Right kidney (tissue), 1 donor: Measurements from ENCODE around the gene OSER1.

Experiments used
- DNase-seq: peaks from one replicate; pipeline ENCODE4 v3.0.0-alpha.2; 2016

OSER1 gene

GRCh38 chr20:44174996-44175765 lies 35.4 kb downstream of the OSER1 start:
- no peak for DNase-seq

GRCh38 chr20:44173846-44174245 lies 36.7 kb downstream of the OSER1 start:
- no peak for DNase-seq

DNA sequence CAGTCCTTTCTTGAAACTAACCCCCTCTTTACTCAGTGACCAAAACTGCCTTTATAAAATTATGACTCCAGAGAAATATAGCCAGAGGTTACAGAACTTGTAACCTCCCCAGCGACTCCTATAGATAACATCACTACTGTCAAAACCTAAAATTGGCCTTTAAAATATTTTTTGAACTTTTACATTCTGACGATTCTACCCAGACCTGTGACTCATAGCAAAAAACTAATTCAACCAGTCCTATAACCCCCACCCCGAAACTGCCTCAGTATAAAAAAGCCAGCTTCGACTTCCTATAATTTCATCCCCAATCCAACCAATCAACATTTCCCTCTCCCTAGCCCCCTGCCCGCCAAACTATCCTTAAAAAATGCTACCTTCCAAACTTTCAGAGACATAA lies 37.5 kb downstream of the OSER1 start:
- DNase-seq = no peak

- no peak for DNase-seq
Measured at GRCh38 chr20:44172572-44172950, 38.0 kb downstream of the OSER1 start.

DNA sequence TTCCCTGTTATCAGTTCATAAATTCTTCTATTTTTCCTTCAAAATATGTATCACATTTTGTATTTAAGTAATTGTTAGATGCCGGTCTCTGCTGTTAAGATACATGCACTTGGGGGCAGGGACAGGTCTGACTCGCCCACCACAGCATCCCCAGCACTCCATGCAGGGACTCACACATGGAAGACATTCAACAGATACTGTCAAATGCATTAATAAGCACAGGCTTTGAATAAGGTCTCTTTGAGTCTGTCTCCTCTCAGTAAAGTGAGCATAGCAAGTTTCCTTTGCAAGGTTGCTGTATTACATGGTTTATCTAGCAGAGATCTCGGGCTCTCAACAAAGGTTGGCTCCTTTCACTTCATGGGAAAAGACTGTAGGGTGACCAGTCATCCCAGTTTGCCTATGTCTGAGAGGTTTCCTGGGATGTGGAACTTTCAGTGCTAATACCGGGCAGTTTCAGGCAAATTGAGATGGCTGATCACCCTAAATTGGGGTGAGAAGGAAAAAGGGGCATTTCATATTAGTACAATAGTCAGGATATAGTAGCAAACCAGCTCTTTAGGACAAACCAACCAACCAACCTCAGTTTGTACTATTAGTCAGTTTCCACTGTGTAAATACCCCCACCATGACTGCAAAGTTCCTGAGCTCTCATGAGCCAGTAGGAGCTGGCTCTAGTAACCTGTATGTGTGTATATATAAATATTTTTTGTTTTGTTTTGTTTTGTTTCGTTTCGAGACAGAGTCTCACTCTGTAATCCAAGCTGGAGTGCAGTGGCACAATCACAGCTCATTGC lies 38.6 kb downstream of the OSER1 start:
- no peak for DNase-seq

- no peak for DNase-seq
Measured at GRCh38 chr20:44170816-44171410, 39.7 kb downstream of the OSER1 start.

DNA sequence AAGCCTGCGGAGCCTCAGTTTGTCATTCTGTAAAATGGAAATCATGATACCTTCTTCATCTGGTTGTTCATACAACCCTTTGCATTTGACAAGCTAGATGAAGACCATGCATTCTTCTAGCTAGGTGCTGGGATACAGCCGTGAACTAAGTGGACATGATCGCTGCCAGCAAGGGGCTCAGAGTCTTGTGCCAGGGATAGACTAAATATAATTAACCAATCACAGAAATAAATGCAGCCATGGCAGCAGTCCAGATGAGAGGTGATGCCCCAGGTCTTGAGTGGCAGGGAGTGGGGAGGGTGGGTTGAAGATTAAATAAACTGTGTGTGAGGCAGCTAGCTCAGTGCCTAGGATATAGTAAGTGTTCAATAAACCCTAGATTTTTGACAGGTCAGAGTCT lies 42.8 kb downstream of the OSER1 start:
- no peak for DNase-seq

DNA sequence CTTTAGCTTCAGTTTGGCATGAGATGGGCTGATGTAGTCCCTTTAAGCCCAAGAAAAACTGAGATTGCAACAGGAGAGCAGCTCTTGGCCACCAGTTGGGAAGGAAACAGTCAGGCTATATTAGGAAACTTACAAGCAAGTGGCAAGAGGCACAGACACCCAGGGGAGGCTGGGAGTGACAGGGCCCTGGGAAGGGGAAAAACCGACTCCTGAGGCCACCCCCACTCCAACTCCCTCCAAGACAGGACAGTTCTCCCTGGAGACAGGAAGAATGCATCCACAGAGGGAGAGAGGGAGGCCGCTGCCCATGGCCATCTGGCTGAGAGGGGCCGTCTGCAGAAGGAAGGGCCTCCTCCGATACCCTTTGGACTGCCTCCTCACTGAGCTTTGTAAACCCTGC lies 44.1 kb downstream of the OSER1 start:
- DNase-seq = no peak

- no peak for DNase-seq
Measured at GRCh38 chr20:44166008-44166407, 44.6 kb downstream of the OSER1 start.

- DNase-seq = no peak
Measured at GRCh38 chr20:44160133-44160532, 50.4 kb downstream of the OSER1 start.

DNA sequence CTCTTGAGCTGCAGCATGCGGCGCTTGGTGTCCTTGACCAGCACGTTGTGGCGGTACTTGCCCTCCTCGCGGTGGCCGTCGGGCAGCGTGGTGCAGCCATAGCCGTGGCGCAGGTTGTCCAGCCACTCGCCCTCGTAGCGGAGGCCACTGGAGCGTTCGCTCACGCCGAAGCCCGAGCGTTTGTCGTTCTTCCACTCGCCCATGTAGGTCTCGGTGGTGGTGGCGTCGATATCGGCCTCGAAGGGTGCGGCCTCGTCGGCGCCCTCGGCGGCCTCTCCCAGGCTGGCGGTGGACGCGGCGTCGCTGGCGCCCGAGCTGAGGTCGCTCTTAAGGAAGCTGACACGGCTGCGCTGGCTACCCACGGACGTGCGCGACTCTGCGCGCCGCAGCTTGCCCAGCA lies 50.9 kb downstream of the OSER1 start:
- DNase-seq = no peak

GRCh38 chr20:44159125-44159524 lies 51.4 kb downstream of the OSER1 start:
- no peak for DNase-seq

GRCh38 chr20:44157061-44157460 lies 53.5 kb downstream of the OSER1 start:
- no peak for DNase-seq

DNA sequence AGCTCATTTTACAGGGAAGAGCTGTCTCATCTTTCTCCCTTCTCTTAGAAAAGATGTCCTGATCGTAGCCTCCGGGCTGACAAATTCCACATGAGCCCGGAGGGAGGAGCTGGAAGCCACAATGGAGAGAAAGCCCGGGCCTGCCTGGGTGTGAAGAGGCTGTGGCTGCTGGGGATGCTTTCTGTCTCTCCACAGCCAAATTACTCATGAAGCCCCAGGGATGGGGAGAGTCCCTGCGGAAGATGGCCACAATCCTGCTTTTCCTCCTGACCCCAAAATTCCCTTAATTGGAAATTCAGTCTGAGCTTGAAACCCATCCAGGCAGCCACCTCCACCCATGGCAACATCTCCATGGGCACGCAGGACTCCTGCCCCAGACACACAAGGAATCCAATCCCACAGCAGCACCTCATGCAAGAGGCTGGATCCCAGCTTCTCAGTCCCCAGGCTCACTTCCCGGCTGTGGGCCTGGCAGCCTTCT lies 56.0 kb downstream of the OSER1 start:
- no peak for DNase-seq

DNA sequence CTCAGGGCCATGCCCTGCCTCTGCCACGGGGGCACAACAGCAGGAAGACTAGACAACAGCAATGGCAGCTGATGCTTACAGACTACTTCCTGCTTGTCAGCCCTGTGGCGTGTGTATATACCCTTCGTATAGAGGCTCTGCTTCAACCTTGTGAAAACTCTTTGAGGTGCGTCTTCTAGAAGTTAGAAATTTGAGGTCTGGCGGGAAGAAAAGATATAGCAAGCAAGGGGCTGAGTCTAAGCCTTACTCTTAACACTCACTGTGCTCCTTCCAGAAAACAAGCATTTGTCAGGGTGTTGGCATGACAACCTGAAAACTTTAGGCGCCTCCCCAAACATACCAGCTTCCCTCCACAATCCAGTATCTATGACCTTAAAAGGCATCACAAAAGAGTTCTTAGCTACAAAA lies 56.9 kb downstream of the OSER1 start:
- DNase-seq = no peak

- DNase-seq = no peak
Measured at GRCh38 chr20:44151621-44152416, 58.8 kb downstream of the OSER1 start.

DNA sequence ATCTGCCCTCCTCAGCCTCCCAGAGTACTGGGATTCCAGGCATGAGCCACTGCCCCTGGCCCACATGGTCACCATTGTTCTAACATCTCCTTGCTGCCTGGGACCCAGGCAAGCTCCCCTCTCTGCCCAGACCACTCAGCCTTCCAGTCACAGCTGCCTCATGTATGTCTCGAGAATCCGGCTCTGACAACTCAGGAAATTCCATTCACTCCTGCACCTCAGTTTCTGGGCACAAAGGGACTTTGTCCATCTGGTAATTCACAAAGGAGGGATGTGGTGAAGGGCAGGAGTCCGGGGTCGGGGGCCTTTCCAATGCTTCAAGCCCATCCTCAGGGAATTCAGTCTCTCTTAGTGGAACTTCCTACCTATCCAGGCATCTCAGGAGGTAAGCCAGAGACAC lies 64.3 kb downstream of the OSER1 start:
- no peak for DNase-seq
